ENCODE results near the gene ANKHD1.
"Not testable (repeated sequence)": the region's sequence is repeated elsewhere in the genome, so short reads cannot be mapped to it uniquely, and the experiment has no call there.

Gene ANKHD1

DNA sequence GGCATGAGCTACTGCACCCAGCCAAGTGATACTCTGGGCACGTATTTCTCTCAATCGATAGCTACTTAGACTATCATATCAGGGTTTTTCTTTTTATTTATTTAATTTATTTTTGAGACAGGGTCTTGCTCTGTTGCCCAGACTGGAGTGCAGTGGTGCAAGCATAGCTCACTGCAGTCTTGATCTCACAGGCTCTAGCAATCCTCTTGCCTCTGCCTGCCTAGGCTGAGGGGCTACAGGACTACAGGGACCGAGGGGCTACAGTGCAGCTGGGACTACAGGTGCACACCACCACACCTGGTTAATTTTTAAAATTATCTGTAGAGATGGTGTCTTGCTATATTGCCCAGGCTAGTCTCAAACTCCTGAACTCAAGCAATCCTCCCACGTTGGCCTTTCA is 20.3 kb upstream of the ANKHD1 start:
- DNase-seq, result no peak

DNA sequence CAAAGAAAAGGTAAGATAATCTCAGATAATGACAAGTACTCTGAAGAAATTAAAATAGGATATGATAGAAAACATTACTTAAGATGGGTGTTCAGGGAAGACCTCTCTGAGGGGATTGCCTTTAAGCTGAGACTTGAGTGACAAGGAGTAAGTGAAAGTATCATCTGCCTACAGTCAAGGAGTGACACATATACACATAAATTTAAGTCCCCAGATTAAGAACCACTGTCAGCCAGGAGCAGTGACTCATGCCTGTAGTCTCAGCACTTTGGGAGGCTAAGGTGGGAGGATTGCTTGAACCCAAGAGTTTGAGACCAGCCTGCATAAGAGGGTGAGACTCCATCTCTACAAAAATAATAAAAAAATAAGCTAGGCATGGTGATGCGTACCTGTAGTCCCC is 19.7 kb upstream of the ANKHD1 start:
- no peak for DNase-seq

DNA sequence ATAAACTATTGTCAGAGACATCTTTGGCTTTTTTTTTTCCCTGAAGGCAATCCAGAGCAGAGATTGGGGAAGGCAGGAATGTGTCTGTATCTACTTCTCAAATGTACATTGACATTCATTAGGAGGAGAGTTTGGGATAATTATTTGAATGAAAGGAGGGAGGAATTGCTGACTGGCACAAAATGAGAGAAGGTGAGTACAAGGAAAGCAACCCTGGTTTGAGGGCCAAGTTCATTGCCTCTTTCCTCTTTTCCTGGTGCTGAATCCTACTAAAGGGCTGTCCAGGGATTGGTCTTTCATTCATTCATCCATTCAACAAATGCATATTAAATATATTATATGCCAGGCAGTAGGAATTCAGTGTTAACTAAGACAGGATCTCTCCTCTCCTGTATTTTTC is 18.8 kb upstream of the ANKHD1 start:
- no peak for DNase-seq

DNA sequence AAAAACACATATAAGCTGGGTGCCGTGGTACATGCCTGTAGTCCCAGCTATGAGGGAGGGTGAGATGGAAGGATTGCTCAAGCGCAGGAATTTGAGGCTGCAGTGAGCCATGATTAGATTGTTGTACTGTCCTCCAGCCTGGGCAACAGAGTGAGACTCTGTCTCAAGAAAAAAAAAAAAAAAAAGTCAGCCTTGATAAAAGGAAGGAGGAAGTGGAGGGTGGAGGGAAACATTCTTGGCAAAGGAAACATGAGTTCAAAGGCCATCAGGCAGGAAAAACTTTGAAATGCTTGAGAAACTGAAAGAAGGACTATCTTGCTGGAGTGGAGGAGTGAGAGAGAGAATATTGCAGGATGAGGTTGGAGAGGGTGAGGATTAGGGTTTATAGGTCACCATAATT is 18.3 kb upstream of the ANKHD1 start:
- no peak for DNase-seq

DNA sequence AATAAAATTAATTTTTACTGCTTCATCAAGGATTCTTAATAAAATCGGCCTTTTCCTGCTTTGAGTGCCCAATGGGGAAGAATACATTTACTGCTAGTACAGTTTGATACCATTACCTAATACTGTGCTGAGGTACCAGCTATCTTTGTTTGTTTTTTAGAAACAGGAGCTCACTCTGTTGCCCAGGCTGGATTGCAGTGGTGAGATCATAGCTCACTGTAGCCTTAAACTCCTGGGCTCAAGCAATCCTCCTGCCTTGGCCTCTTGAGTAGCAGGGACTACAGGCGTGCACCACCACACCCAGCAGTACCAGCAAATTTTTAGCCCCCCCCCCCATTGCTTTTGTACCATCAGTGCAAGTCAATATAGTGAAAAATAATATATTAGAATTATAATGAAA is 13.6 kb upstream of the ANKHD1 start:
- no peak for DNase-seq

DNA sequence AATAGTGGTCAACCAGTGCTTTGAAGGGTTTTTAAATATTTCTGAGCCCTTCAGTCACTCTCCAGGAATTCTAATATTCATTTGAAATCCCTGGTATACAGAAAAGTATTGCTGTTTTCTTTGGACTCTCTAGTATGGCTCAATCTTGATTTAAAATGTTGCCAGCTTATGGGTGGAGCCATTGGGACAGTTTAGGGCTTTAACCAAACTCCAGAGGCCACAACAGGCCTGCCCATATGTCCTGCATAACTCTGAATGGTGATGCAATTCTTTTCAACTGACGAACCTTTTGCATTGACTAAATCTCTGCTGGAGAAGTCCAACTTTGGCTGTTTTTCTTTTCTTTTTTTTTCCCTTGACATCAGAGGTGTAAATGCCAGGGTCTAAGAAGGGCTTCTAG is 10.3 kb upstream of the ANKHD1 start:
- DNase-seq, result peak; percentile 19 to 58

DNA sequence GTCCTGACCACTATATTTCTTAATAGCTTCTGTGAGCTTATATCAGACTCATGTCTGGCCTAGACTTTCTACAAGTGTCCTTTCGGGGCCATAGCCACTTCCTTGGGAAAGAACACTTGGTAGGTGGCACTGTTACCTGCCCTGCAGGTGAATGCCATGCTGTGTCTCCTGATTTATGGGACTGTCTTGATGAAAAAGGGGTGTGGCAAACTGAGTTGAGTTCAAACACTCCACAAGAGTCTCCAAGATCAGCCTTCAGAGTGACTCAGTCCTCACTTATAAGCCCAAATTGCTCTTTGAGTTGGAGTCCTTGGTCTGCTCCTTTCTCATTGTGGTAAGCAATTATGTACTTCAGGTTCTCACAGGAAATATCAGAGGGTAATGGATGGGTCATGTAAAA is 9.9 kb upstream of the ANKHD1 start:
- DNase-seq, result no peak

DNA sequence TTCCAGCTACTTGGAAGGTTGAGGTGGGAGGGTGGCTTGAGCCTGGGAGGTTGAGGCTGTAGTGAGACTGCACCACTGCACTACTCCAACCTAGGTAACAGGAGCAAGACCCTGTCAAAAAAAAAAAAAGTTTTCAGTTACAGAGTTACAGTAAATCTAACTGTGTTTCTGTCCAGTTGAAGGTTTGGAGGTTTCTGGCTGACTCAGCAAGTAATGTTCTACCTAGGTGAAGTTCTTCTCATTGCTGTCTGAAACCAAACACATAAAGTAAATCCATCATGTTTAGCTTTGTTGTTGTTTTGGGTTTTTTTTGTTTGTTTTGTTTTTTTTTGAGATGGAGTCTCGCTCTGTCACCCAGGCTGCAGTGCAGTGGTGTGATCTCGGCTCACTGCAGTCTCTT is 7.9 kb upstream of the ANKHD1 start:
- DNase-seq, result no peak

DNA sequence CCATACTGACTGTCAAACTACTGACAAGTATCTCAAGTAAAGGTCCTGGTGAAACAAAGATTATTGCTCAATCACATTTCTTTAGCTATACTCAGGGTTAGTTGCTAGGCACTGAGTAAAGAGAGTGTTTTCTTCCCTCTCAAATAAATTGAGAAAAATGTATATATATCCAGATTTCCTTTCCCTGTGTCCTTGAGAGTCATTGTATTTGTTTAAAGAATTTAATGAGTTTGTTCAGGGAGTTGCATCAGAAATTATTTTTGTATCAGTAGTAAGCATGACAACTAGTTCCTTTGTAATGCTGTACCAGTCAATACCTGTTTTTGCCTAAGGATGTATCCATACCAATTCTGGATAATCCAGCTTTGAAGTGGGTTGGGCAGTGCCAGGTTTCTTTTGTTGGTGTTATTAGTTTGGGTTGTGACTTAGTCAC is 3.2 kb upstream of the ANKHD1 start:
- no peak for DNase-seq

DNA sequence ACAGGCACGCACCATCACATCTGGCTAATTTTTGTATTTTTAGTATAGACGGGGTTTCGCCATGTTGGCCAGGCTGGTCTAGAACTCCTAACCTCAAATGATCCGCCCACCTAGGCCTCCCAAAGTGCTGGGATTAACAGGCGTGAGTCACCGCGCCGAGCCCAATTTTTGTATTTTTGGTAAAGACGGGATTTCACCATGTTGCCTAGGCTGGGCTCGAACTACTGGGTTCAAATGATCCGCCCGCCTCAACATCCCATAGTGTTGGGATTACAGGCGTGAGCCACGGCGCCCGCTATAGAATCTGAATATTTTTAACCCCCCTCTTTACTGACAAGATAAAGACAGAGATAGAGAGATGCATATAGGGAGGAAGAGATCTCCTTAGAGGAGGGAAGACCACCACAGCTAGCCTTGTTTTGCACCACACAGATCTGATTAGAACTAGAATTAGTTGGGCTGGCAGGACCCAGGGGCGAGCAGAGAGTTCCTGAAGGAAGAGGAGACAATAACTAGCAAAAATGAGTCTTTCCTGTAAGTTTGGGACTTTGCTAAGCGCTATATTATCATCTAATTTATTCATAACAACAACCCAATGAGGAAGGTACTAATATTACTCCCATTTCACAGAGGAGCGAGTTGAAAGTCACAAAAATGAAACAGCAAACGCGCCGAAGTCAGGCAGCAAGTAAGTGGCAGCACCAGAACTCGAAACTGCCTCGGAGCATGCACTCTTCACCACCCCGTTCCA is 1.5 kb upstream of the ANKHD1 start:
- DNase-seq, result no peak

DNA sequence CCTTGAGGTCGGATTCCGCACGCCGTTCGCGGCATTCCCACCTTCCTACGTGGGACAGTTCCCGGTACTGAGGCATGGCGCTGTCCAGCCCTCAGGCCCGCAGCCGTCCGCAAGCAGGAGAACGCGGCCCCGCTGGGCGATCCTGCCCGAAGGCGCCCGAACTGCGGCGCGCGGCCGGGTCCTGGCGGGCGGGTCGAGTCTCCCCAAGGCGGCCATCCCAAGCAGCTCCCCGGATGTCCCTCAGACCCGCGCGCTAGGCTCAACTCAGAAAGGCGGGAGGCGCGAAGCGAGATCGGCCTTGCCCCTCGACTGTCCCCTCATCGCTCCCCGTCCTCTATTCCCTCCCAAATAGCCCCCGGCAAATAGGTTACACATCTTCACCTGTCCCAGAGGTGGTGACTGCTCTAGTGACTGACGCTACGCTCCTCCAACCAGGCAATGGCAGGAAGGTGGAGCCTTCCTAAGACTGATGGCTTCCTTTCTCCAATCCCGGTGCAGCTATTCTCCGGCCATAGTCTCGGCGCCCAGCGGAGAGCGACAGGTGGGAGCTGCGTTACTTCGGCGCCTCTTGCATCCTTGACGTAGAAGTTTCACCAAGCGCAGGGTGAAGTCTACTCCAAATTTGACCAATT is 787 bp upstream of the ANKHD1 start:
- peak; percentile 88 to 94 for DNase-seq

DNA sequence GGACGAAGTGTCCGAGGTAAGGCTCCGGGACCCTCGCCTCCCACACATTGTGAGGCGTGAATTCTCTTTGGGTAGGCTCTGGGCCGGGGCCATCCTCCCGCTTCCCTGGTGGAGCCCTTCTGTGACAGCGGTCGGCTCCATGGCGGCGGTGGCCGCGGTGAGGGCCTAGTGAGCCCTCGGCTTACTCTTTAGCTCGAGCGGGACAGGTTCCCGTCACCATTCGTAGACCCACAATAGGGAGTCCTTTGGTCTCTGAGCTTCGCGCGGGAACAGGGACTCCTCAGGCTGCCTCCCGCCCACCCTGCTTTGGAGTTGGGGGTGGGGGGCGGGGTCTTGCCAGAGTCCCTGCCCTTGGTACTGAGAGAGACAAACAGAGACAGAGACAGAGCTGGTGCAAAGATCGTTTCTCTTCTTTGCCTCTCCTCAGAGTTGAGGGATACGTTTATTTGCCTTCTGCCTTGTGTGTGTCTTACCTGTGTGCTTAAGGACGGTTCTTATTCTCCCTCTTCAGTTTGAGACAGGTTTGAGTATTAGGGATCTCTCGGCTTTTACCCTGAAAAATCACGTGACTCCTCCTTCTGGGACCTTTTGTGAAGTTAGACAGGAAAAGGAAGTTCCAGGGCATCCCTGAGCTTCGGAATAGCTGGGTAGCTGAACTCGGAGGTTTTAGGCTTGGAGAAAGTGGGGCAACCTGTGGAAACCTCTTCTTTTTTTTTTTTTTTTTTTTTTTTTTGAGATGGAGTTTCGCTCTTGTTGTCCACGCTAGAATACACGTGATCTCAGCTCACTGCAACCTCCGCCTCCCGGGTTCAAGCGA is 833 bp downstream of the ANKHD1 start:
- DNase-seq, result peak; percentile 51 to 67

DNA sequence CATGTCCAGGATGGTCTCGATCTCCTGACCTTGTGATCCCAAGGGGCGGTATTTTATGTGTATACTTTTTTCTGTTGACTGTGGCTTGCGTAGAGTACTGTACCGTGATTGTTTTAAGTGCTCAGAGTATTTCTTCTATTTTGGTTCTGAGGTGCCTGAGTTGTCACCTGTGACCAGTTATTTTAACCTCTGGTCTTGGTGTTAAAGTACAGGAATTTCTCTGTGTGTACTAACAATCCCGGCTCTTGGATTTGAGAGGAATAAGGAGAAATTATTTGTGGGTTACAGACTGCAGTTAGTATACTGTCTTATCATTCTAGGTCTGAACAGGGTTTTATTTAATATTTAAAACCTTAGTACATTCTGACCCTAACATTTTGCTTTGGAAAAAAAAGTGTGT is 2.0 kb downstream of the ANKHD1 start:
- no peak for DNase-seq

DNA sequence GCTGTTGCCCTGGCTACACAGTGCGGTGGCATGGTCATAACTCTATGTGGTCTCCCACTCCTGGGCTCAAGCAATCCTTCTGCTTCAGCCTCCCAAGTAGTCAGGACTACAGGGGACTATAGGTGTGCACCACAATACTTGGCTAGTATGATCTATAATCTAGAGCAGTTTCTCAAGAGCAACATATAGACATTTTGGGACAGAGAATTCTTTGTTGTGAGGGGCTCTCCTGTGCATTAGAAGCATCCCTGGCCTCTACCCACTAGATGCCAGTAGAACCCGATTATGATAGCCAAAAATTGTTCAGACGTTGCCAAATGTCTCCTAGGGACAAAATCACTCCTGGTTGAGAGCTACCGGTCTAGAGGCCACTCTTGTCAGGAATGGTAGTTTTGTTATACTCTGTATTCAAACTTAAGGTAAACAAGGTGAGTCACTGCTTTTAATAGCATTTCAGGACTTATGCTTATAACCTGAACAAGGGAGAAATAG is 7.2 kb downstream of the ANKHD1 start:
- no peak for DNase-seq

DNA sequence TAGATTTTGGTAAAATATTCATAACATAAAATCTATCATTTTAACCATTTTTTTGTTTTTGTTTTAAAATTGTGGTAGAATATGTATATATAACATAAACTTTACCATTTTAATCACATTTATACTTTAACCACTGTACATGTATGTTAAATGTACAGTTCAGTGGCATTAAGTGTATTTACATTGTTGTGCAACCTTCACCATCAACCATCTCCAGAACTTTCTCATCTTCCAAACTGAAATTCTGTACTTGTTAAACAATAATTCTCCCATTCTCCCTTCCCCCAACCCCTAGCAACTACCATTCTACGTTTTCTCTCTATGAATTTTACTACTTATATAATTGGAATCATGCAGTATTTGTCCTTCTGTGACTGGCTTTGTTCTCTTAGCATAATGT is 11.6 kb downstream of the ANKHD1 start:
- DNase-seq, result no peak

DNA sequence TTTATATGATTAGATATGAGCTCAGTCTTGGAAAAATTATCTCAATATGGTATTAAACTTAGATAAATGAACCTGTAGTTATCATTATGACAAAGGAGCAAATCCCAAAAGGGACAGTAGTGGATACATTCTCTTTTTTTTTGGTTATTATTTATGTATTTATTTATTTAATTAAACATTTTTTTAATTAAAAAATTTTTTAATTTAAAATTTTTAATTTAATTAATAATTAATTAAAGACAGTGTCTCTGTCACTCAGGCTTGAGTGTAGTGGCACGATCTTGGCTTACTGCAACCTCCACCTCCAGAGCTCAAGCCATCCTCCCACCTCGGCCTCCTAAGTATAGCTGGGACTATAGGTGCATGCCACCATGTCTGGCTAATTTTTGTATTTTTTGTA is 15.6 kb downstream of the ANKHD1 start:
- no peak for DNase-seq

DNA sequence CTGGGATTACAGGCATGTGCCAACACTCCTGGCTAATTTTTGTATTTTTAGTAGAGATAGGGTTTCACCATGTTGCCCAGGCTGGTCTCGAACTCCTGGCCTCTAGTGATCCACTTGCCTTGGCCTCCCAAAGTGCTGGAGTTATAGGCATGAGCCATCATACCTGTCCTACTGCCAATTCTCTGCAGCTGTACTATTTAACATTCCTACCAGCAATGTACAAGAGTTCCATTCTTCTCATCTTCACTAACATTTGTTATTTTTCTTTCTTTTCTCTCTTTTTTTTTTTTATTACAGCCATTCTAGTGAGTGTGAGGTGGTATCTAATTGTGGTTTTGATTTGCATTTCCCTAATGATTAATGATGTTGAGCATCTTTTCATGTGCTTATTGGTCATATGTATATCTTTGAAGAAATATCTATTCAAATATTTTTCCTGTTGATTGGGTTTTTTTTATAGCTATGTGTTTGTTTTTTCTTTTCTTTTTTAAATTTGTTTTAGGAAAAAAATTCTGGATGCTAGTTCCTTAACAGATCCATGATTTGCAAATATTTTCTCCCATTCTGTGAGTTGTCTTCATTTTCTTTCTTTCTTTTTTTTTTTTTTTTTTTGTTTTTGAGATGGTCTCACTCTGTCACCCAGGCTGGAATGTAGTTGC is 17.4 kb downstream of the ANKHD1 start:
- no peak for DNase-seq

DNA sequence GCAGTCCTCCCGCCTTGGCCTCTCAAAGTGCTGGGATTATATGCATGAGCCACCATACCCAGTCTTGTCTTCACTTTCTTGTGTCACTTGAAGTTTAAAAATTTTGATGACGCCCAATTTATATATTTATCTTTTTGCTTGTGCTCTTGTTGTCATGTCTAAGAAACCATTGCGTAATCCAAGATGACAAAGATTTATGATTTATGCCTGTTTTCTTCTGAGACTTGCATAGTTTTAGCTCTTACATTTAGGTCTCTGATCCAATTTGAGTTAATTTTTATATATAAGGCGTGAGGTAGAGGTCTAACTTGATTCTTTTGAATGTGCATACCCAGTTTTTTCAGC is 18.6 kb downstream of the ANKHD1 start:
- DNase-seq, result no peak

DNA sequence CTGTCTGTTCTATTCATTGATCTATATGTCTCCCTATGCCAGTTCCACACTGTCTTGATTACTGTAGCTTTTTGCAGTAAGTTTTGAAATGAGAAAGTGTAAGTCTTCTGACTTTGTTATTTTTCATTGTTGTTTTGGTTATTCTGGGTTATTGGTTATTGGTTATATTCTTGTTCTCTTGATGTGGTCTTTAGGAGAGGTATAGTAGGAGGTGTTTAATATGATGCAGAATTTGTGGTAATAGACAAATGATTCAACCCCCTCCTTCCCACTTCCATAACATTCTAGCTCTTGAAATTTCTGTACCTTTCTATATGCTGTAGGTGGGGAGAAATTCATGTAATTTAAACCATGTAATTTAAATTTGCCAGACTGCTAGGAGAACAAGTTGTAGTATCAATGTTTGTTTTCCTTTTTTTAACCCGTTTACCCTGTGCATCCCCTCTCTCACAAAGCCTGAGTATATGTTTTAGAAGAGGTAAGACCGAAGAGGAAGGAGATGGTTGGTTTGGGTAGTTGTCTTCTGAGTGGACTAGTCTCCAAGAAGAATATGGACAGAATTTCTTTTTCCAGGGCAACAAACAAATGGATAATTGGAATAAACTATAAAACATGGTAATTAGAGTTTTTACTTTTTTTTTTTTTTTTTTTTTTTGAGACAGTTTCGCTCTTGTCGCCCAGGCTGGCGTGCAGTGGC is 19.2 kb downstream of the ANKHD1 start:
- no peak for DNase-seq

DNA sequence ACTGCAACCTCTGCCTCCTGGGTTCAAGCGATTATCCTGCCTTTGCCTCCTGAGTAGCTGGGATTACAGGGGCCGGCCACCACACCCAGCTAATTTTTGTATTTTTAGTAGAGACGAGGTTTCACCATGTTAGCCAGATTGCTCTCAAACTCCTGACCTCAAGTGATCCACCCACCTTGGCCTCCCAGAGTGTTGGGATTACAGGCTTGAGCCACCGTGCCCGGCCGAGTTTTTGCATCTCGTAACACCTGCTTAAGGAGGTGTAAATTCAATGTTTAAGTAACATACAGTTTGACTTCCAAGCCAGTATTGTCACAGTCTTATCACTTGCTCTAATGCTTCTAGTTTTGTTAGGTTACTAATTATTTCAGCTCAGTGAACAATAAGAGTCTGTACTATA is 19.7 kb downstream of the ANKHD1 start:
- DNase-seq, result not testable (repeated sequence)

DNA sequence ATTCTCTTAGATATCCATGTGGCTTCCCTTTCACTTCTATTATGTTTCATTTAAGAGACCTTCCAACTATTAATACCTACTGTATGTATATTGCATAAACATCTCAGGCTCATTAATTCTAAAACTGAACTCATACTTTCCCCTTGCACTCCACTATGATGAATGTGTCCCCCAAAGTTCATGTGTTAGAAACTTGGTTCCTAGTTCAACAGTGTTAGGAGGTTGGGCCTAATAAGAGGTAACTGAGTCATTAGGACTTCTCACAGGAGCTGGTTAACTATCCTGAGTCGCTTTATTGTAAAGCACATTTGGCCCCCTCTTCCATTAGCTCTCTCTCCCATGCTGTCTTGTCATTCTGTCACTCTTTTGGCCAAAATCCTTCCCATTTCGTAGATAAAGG is 22.0 kb downstream of the ANKHD1 start:
- no peak for DNase-seq

DNA sequence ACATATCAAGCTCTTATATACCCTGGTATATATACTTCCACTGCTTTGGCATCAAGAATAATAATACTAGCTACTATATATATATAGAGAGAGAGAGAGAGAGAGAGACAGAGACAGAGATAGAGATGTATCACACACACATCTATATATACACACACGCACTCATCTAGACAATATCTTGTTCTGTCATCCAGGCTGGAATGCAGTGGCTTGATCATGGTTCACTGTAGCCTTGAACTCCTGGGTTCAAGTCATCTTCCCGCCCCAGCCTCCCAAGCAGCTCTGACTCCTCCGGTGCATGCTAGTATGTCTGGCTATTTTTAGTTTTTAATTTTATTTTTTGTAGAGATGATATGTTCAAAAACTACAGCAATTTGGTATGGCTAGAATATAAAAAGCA is 22.5 kb downstream of the ANKHD1 start:
- DNase-seq, result no peak

DNA sequence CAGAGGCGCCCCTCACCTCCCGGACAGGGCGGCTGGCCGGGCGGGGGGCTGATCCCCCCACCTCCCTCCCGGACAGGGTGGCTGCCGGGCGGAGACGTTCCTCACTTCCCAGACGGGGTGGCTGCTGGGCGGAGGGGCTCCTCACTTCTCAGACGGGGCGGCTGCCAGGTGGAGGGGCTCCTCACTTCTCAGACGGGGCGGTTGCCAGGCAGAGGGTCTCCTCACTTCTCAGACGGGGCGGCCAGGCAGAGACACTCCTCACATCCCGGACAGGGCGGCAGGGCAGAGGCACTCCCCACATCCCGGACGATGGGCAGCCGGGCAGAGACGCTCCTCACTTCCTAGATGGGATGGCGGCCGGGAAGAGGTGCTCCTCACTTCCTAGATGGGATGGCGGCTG is 26.1 kb downstream of the ANKHD1 start:
- DNase-seq, result not testable (repeated sequence)
